GM20000 (cell line): ENCODE measurements around the gene PLCXD3.

Experiments
- DNase-seq: peaks from one replicate; pipeline ENCODE4 v3.0.0; 2012; ENCODE audit warnings: low spot score
- CTCF ChIP-seq: IDR thresholded peaks from 2 replicates; pipeline ENCODE4 v1.5.1; 2012; ENCODE audit warnings: mild to moderate bottlenecking, control low read depth; ENCODE audit errors: extremely low read depth, missing control alignments

Gene PLCXD3

DNA sequence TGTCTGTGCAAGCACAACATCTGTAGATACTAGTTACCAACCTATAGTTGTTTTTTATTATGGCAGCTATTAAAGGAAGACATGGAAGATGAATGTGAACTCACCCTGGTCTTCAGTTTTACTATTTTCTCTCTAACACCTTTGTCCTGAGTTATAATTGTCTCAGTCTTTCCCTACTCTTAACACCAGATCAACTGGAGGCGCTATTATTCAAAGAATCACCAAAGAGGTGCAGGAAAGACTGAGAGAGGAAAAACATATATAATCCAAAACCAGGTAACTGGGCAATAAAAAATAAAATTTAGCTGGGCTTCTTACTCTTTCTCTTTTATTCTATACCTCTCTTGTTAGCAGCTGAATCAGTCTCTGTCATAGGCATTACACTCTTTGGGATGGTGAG is 162.8 kb downstream of the PLCXD3 start:
- DNase-seq = no peak
- no peak for TF ChIP-seq CTCF

DNA sequence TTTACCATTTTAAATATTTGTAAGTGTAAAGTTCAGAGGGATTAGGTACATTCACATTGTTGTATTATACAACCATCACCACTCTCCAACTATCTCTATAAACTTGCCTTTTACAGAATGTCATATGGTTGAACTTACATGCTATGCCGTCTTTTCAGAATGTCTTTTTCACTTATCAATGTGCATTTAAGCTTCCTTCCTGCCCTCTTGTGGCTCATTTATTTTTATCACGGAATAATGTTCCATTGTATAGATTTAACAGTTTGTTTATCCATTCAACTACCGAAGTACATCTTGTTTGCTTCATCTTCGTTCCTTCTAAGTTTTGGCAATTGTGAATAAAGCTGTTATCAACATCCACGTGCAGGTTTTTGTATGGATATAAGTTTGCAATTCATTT is 163.8 kb downstream of the PLCXD3 start:
- DNase-seq = no peak

DNA sequence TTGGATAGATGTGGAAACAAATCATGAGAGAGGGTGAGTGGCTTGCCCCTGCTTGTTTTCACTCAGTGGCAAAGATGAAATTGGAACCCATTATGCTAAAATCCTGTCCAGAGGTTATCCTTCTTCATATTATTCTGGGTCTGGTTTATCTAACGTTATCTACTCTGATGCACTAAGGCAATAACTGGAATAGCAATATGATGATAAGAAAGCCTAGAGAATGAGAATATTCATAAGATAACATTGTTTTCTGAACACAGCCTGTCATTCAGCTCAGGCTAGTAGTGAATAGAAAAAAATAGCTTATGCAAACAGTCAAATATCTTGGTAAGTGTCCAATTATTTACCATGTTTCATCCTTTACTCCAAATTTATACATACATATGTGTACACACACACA is 165.1 kb downstream of the PLCXD3 start:
- TF ChIP-seq CTCF = no peak
- no peak for DNase-seq

More for the DNA sequence above, 163.8 kb downstream of the PLCXD3 start:
- TF ChIP-seq CTCF = no peak

DNA sequence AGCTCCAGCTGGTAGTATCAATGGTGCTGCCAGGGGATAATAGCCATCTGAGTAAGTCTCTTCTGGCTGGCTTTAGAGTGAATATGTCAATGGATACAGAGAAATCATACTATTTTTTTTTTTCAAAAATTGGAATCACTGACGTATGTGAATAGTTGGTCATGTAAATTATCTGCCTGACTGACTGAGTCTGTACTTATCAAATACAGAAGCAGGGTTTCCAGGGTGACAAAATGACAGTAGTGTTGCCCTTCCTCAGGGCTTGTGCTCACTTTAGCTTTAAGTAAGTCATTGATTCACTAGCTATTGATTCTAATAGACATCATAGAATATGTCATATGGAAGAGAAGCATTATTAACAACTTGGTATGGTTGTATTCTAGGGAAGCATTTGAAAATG is 171.1 kb downstream of the PLCXD3 start:
- no peak for TF ChIP-seq CTCF
- no peak for DNase-seq

- no peak for DNase-seq
- no peak for TF ChIP-seq CTCF
Measured at GRCh38 chr5:41338136-41338675, 172.2 kb downstream of the PLCXD3 start.

DNA sequence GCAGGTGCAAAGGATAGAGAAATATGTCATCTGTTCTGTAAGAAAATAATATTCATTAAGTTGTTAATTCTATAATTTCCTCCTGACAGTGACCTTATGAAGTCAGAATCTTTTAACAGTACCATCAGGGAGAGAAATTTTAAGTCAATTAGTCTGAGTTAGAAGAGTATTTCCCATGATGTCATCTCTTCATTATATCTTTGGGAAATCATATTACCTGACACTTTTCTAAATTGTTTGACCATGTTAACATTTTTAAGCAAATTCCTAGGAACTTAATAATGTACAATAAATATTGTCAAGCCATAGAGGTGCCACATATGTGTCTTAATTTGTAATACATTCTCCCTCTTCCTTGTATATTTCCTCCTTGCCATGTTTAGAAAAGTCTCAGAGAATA is 172.7 kb downstream of the PLCXD3 start:
- no peak for TF ChIP-seq CTCF
- no peak for DNase-seq

DNA sequence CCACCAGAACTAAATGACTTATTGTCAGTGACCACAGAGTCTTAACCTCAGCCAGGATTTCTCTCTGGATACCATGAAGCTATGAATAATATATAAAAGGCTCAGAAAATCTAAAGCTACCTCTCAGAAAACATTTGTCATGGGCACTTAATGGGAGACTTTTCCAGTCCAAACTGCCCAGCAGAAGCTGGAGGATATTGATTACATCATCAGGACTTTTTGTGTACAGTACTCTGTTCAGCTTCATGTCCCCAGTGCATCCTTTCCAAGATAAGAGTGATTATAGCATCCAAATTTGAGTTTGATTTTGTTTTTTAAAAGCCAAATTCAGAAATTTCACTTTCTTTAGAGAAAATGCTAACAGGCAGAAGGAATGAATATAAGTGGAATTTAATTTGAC is 173.2 kb downstream of the PLCXD3 start:
- DNase-seq = no peak
- TF ChIP-seq CTCF = no peak
